ENCODE measurements around the gene HSPA14. TPM values are rescaled to one million over a fixed set of nuclear protein-coding genes. Genes with fewer than 3 reads are reported as not detected.

Gene HSPA14
- total RNA-seq, 1 donor: 19.7 TPM

- DNase-seq (ENCODE audit: low read depth): no peak
- no peak for TF ChIP-seq CTCF (IDR thresholded peaks at IDR 0.05; ENCODE audit: insufficient read depth, low read length)
These were observed 79.7 kb downstream of the HSPA14 start for GRCh38 chr10:14917827-14918226.

GRCh38 chr10:14918964-14919363 is 80.9 kb downstream of the HSPA14 start:
- DNase-seq (ENCODE audit: low read depth): no peak
- no peak for TF ChIP-seq CTCF (IDR thresholded peaks at IDR 0.05; ENCODE audit: insufficient read depth, low read length)
- no peak overlapping the region for H3K4me3 ChIP-seq (ENCODE audit: low read depth, low read length)

More at GRCh38 chr10:14917827-14918226, 79.7 kb downstream of the HSPA14 start:
- H3K4me3 ChIP-seq (ENCODE audit: low read depth, low read length): no peak overlapping the region

Other genes starting within 250 kb of the HSPA14 start
- 4.8 and 22.7 TPM in 2 replicates for gene FAM107B, start 63.4 kb upstream of the HSPA14 start, total RNA-seq (ENCODE audit: low replicate concordance)
- 1.2 and 2.4 TPM in 2 replicates for gene CDNF, start 269 bp upstream of the HSPA14 start, total RNA-seq (ENCODE audit: low replicate concordance)
- gene MSANTD7, start within 50 bp of the HSPA14 start, total RNA-seq (ENCODE audit: low replicate concordance): 7.7 and 18.5 TPM in 2 replicates
- gene SUV39H2, start 40.6 kb downstream of the HSPA14 start, total RNA-seq (ENCODE audit: low replicate concordance): 6.5 and 26.8 TPM in 2 replicates
- gene DCLRE1C, start 115.8 kb downstream of the HSPA14 start, total RNA-seq (ENCODE audit: low replicate concordance): 8.9 and 17.7 TPM in 2 replicates
- gene MEIG1, start 121.1 kb downstream of the HSPA14 start, total RNA-seq (ENCODE audit: low replicate concordance): not detected in 2 replicates
- gene OLAH, start 205.6 kb downstream of the HSPA14 start, total RNA-seq (ENCODE audit: low replicate concordance): not detected in 2 replicates

All from fibroblast of the aortic adventitia (primary cell).